Keratinocyte (primary cell): ENCODE data around the gene MSX2. TPM values are rescaled to one million over a fixed set of nuclear protein-coding genes. Genes with fewer than 3 reads are reported as not detected.

Source experiments
- DNase-seq: peaks from one replicate; pipeline ENCODE4 v3.0.0-alpha.2; 2011; ENCODE audit warnings: low read depth, missing footprints, low spot score
- FAIRE-seq: peaks from 2 replicates; lab custom pipeline; 2011; peaks lifted over from hg19 to GRCh38; lab: Jason Lieb, UNC
- H2AFZ ChIP-seq: 2 replicates; pipeline ENCODE4 v1.6.0; 2012; ENCODE audit warnings: low read length, control low read depth, inconsistent platforms; ENCODE audit not compliant: control insufficient read depth
- H3K27ac ChIP-seq: 2 replicates; pipeline ENCODE4 v1.5.1; 2011; ENCODE audit warnings: low read length; ENCODE audit not compliant: control insufficient read depth, insufficient read depth
- H3K27me3 ChIP-seq: 3 replicates; pipeline ENCODE4 v1.6.0; 2011; ENCODE audit warnings: low read length; ENCODE audit not compliant: control insufficient read depth, insufficient read depth; ENCODE audit errors: extremely low read depth
- H3K36me3 ChIP-seq, 2 experiments: 2 replicates in 1 of 2; 3 replicates in 1 of 2; pipeline ENCODE4 v1.5.1; 2011; ENCODE audit warnings: low read length in 2 of 2, mild to moderate bottlenecking in 1 of 2; ENCODE audit not compliant: control insufficient read depth in 2 of 2, insufficient read depth in 2 of 2; ENCODE audit errors: extremely low read depth in 1 of 2
- H3K4me1 ChIP-seq: 3 replicates; pipeline ENCODE4 v1.5.1; 2011; ENCODE audit warnings: low read length; ENCODE audit not compliant: control insufficient read depth, insufficient read depth; ENCODE audit errors: extremely low read depth
- H3K4me2 ChIP-seq: 3 replicates; pipeline ENCODE4 v1.6.0; 2011; ENCODE audit warnings: low read depth, low read length; ENCODE audit not compliant: control insufficient read depth, insufficient read depth; ENCODE audit errors: extremely low read depth
- H3K4me3 ChIP-seq, 3 experiments: fragments of 200-600 bp in 1 of 3; sonication (generic) in 1 of 3; 2 replicates in 2 of 3; 3 replicates in 1 of 3; pipeline ENCODE4 v1.5.1; 2011 to 2016; ENCODE audit warnings: low read length in 3 of 3, mild to moderate bottlenecking in 3 of 3, control low read depth in 2 of 3, inconsistent platforms in 1 of 3, low read depth in 1 of 3, mixed read lengths in 1 of 3, mixed run types in 1 of 3, moderate library complexity in 1 of 3; ENCODE audit not compliant: control insufficient read depth in 2 of 3, insufficient read depth in 2 of 3; ENCODE audit errors: extremely low read depth in 1 of 3
- H3K79me2 ChIP-seq: 2 replicates; pipeline ENCODE4 v1.6.0; 2012; ENCODE audit warnings: low read length; ENCODE audit not compliant: control insufficient read depth, insufficient read depth
- H3K9ac ChIP-seq: 3 replicates; pipeline ENCODE4 v1.6.0; 2011; ENCODE audit warnings: low read length; ENCODE audit not compliant: control insufficient read depth, insufficient read depth; ENCODE audit errors: extremely low read depth
- H3K9me1 ChIP-seq: 3 replicates; pipeline ENCODE4 v1.6.0; 2011; ENCODE audit warnings: low read length; ENCODE audit not compliant: control insufficient read depth, insufficient read depth; ENCODE audit errors: extremely low read depth
- H3K9me3 ChIP-seq: 2 replicates; pipeline ENCODE4 v1.5.1; 2012; ENCODE audit warnings: low read depth, low read length; ENCODE audit not compliant: control insufficient read depth
- H4K20me1 ChIP-seq: 3 replicates; pipeline ENCODE4 v1.6.0; 2011; ENCODE audit warnings: low read length; ENCODE audit not compliant: control insufficient read depth, insufficient read depth; ENCODE audit errors: extremely low read depth
- EZH2 ChIP-seq: IDR thresholded peaks from one replicate; pipeline ENCODE4 v1.6.1; 2012; ENCODE audit warnings: inconsistent platforms, mild to moderate bottlenecking, low read length, moderate library complexity
- dilution Hi-C: fragments of 300-500 bp; cut with MboI; formaldehyde crosslinking; loops from one replicate; pipeline ENCODE4 v1.7.0; 2020; ENCODE audit warnings: low sequenced_read_pairs; ENCODE audit not compliant: extremely low pct_ligation_motif_present
- polyA plus RNA-seq, 5 experiments: library from polyadenylated mRNA; depleted of rRNA in 3 of 5; stranded (reverse) in 3 of 5; stranded (forward) in 1 of 5; unstranded in 1 of 5; fragments of >200 nt; gene quantifications; 1 replicate in 1 of 5; 2 replicates in 3 of 5; 3 replicates in 1 of 5; pipeline versions ENCODE4 v1.2.1 to v1.2.3, GENCODE V29; 2011 to 2012; ENCODE audit warnings: missing spikeins in 2 of 5, low read depth in 1 of 5, low replicate concordance in 1 of 5
- TF ChIP-seq, protein P1 (sequence below), 3 experiments: IDR thresholded peaks in 1 of 3; conservative IDR thresholded peaks in 1 of 3; optimal IDR thresholded peaks in 1 of 3; 2 replicates in 2 of 3; 3 replicates in 1 of 3; pipeline versions ENCODE3 to v1.5.1; 2011; ENCODE audit warnings: low read length in 3 of 3, mild to moderate bottlenecking in 3 of 3, moderate library complexity in 2 of 3, control low read depth in 1 of 3, inconsistent platforms in 1 of 3; ENCODE audit not compliant: insufficient read depth in 2 of 3; ENCODE audit errors: extremely low read depth in 1 of 3

Gene MSX2
- polyA plus RNA-seq, 1 donor (not counting 4 experiments of a cell fraction or from before 2014, with no cell fraction given), result 2.7 TPM

DNA sequence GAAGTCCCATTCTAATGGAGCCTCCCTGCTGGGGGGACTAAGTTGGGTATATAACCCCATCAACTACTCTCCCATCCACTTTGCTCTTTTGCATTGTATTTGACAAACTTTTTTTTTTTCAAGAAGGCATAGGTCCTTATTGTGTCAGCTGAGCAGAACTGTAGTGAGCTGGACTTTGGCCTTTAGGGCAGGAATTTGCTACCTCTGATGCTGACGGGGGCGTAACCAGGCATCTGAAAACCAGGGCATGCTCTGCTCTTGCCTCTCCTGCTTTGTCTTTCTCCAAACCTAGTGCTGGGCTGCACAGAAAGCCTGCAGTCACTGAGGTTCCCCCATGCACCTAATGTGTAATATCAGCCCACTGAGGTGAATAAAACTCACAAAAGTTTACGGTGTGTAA, 49.0 kb downstream of the MSX2 start:
- H3K4me1 ChIP-seq, result no peaks in the 10 kb centered on the region
- no peaks in the 10 kb centered on the region for H4K20me1 ChIP-seq
- H3K9me3 ChIP-seq, result no peaks in the 10 kb centered on the region
- DNase-seq, result no peak
- no peak for FAIRE-seq
- dilution Hi-C loops, result no loop called here
- H3K4me3 ChIP-seq, result no peak overlapping the region
- H3K9ac ChIP-seq, result no peak overlapping the region
- no peaks in the 10 kb centered on the region for H3K27me3 ChIP-seq
- no peak overlapping the region for H3K27ac ChIP-seq
- H2AFZ ChIP-seq, result no peak overlapping the region
- TF ChIP-seq, protein P1, sequence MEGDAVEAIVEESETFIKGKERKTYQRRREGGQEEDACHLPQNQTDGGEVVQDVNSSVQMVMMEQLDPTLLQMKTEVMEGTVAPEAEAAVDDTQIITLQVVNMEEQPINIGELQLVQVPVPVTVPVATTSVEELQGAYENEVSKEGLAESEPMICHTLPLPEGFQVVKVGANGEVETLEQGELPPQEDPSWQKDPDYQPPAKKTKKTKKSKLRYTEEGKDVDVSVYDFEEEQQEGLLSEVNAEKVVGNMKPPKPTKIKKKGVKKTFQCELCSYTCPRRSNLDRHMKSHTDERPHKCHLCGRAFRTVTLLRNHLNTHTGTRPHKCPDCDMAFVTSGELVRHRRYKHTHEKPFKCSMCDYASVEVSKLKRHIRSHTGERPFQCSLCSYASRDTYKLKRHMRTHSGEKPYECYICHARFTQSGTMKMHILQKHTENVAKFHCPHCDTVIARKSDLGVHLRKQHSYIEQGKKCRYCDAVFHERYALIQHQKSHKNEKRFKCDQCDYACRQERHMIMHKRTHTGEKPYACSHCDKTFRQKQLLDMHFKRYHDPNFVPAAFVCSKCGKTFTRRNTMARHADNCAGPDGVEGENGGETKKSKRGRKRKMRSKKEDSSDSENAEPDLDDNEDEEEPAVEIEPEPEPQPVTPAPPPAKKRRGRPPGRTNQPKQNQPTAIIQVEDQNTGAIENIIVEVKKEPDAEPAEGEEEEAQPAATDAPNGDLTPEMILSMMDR (optimal IDR thresholded peaks at IDR 0.05 in 1 of 3, IDR thresholded peaks at IDR 0.05 in 1 of 3, conservative IDR thresholded peaks at IDR 0.05 in 1 of 3; ENCODE audit: extremely low read depth in 1 of 3, insufficient read depth in 2 of 3, low read length in 3 of 3), result no peak
- TF ChIP-seq EZH2, result no peak
- H3K9me1 ChIP-seq, result no peaks in the 10 kb centered on the region
- H3K79me2 ChIP-seq, result no peaks in the 10 kb centered on the region
- no peak overlapping the region for H3K4me2 ChIP-seq
- no peaks in the 10 kb centered on the region for H3K36me3 ChIP-seq

DNA sequence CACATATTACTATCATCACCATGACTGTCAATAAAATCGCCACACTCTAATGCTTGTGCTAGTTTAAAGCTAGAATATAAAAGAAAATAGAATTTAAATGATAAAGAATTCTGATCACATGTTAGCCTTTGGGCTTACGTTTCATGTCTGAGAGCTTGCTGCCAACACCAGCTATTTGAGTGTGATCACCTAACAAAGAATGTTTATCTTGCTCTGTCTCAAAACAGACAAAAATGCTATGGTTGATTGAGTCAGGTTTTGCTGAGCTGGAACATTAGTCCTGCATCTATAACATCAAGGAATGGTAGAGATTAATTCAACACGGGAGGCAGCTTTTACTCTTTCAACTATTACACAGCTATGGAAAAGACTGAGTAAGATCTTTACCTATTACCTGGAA, 50.7 kb downstream of the MSX2 start:
- H3K4me1 ChIP-seq, result no peaks in the 10 kb centered on the region
- no peaks in the 10 kb centered on the region for H3K9me3 ChIP-seq
- no peaks in the 10 kb centered on the region for H3K79me2 ChIP-seq
- H3K9ac ChIP-seq, result no peak overlapping the region
- FAIRE-seq (no peak), DNase-seq (no peak)
- no peaks in the 10 kb centered on the region for H3K36me3 ChIP-seq
- no peak overlapping the region for H3K27ac ChIP-seq
- no peaks in the 10 kb centered on the region for H3K27me3 ChIP-seq
- no peaks in the 10 kb centered on the region for H4K20me1 ChIP-seq
- dilution Hi-C loops, result no loop called here
- no peak overlapping the region for H3K4me3 ChIP-seq
- H3K4me2 ChIP-seq, result no peak overlapping the region
- no peak overlapping the region for H2AFZ ChIP-seq
- TF ChIP-seq, protein P1 (optimal IDR thresholded peaks at IDR 0.05 in 1 of 3, IDR thresholded peaks at IDR 0.05 in 1 of 3, conservative IDR thresholded peaks at IDR 0.05 in 1 of 3; ENCODE audit: extremely low read depth in 1 of 3, insufficient read depth in 2 of 3, low read length in 3 of 3), result no peak
- TF ChIP-seq EZH2, result no peak
- H3K9me1 ChIP-seq, result no peaks in the 10 kb centered on the region
